SH-SY5Y (cell line): ENCODE results near the gene KLF11.

ENCODE experiments used
- GATA2 ChIP-seq: IDR thresholded peaks from 2 replicates; pipeline ENCODE4 v1.6.1; 2011; ENCODE audit warnings: mild to moderate bottlenecking, low read depth, low read length
- GATA3 ChIP-seq: IDR thresholded peaks from 2 replicates; pipeline ENCODE4 v1.6.1; 2011; ENCODE audit warnings: low read depth, mild to moderate bottlenecking, low read length, moderate library complexity

The KLF11 gene

GRCh38 chr2:10017313-10017941 lies 25.9 kb upstream of the KLF11 start:
- TF ChIP-seq GATA3 = no peak
- no peak for TF ChIP-seq GATA2

DNA sequence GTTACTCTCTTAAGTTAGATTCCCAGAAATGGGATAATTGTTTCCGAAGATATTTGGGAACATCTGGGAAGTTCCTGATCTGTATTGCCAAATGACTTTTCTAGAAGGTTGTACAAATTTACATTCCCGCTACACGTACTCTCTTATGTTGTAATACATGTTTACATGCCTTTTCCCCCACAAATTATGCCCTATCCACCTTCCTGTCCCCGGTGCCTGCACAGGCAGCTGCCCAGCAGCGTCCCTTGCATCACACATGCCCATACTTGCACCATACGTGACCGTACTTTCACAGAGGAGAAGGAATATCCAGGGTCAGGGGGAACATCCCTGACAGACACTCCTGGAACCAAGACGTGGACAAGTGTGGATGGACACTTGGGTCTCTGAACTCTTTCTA lies 24.2 kb upstream of the KLF11 start:
- TF ChIP-seq GATA2 (no peak), GATA3 (no peak)

DNA sequence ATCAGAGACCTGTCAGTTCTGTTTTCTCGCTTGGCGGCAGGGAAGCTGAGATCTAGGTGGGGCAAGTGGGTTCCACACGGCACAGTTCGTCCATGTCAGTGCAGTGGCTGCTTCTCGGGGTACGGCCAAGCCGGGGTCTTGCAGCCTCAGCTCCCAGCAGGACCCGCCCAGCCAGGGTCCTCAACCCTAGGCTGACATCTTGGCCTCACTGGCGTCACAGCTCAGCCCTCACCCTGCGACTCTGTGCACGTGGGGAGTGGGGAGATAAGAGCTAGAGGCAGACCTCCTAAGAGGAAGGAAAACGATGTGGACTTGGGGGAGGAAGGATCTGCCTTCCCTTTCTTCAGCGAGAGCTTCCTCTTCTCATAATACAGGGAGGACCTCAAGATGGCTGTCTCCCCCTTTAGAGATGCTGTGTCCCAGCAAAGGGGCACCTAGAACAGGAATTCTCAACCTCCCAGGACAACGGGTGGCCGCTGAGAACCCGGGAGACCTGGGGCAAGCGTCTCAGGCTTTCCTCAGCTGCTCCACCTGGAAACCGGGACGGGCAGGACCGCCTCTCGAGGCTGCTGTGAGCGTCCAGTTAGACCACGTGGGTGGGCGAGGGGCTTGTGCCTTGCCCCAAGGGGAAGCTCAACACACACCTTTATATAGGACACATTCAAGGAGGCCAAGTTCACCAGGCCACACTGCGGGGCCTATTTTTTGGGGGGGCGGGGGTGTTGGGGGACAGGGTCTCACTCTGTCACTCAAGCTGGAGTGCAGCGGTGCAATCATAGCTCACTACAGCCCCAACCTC lies 23.5 kb upstream of the KLF11 start:
- TF ChIP-seq GATA3 (no peak), GATA2 (no peak)

DNA sequence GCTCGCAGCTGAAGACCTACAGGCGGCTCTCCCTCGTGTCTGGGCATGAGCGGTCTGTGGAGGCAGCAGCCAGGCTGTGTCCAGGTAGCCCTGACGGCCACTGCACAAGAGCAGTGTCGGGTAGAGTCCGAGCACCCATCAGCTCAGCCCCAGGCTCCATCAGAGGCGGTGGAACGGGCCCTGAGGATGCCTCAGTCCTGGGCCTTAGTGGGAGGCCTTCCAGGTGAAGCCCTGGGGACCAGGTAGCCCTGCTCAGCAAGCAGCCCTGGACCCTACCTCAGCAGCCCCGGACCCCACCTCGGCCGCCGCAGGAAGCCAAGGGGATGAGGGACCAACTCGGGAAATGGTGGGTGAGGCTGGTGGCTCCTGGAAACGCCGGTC lies 21.3 kb upstream of the KLF11 start:
- TF ChIP-seq GATA3 (no peak), GATA2 (no peak)

- TF ChIP-seq GATA2 (no peak), GATA3 (no peak)
Measured at GRCh38 chr2:10022445-10022844, 20.9 kb upstream of the KLF11 start.

GRCh38 chr2:10022966-10023662 lies 20.2 kb upstream of the KLF11 start:
- TF ChIP-seq GATA2 = no peak
- no peak for TF ChIP-seq GATA3

DNA sequence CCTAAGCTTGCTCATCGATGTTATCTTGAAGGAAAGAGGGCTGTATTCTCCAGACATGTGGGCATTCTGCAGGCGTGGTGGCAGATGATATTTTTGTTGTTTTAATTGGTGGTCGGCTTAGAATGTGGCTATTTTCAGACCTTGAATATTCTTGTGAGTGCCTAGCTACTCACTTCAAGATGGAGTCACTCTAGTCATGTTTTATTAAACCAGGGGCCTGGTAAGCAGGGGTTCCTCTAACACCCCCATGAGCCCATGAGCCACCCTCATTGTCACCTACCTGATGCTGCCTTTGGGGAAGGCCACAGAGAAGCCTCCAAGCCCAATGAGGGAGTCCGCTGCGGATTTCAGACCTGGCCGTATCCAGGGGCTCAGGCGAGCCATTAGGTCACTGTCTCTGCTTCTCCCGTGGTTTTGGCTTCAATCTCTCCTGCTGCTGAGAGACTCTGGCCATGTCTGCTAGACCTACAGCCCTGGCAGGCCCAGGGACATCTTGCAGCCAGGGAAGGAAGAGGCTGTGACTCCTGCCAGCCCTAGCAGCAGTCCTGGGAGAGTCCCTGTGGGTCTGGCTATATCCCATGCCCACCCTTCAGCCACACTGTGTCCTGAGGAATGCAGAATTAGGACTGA lies 16.3 kb upstream of the KLF11 start:
- TF ChIP-seq GATA2 = no peak
- TF ChIP-seq GATA3 = no peak

DNA sequence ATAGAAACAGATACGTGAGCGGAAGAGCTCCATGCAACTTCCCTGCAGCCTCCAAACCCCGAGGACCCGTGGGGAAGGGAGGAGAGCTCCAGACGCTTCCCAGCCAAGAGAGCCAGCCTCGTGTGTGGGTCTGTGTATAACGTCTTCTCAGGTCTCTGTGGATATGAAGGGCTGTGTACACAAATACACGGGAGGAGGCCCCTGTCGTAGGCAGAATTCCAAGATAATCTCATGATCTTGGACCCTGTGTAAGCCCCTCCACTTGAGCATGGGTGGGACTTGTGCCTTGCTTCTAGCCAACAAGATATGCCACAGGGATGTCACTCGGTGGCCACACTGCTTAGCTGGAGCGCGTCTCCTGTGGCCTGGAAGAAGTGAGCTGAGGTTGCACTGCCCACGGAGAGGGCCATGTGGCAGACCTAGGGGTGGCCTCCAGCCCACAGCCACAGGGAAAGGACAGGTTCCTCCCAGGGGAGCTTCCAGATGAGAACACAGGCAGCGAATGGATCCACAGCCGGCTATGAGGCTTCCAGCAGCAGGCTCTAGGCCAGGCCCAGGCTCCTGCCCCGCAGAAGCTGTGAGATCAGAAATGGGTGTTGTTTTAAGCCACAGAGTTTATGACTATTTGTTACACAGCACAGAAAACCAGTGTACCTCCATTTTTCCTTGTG lies 15.6 kb upstream of the KLF11 start:
- TF ChIP-seq GATA3 (no peak), GATA2 (no peak)

- TF ChIP-seq GATA2 (no peak), GATA3 (no peak)
Measured at GRCh38 chr2:10028407-10028987, 14.9 kb upstream of the KLF11 start.

DNA sequence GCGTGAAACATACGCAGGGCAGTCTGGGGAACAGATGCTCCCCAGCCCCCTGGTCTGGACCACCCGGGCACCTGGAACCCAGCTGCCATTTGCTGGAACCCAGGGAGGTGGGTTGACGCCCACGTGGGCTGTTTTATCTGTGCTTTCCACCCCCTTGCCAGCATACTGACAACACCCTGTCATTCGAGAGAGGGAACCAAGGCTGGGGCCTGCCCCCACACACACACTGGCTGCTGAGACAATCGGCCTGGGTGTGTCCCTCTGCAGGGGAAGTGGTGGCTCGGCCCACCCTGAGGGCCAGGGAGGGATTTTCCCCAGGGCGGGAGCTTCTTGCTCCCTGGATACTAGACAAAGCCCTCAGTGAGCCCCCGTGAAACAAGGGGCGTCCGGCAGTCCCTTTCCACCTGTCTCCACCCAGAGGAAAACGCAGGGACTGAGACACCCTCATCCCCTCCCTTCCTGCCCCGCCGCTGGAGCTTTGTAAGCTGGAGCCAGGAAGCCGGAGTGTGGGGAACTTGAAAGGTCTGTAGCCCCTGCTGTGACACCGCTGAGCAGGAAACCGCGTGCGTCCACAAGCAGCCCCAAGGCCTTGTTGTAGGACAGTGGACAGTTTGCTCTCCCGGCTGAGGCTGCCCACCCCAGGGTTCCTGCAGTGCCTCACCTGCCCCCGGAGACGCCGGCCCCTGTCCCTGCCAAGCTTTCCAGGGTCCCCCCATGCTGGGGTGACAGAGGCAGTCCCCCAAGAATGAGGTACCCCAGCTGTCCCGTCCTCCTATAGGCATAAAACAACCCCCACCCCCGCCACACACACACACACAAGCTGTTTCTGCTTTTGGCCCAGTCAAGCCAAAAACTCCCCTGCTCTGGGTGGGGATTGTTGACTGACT lies 14.1 kb upstream of the KLF11 start:
- TF ChIP-seq GATA2 (no peak), GATA3 (no peak)

GRCh38 chr2:10029875-10030223 lies 13.5 kb upstream of the KLF11 start:
- TF ChIP-seq GATA3 (no peak), GATA2 (no peak)

DNA sequence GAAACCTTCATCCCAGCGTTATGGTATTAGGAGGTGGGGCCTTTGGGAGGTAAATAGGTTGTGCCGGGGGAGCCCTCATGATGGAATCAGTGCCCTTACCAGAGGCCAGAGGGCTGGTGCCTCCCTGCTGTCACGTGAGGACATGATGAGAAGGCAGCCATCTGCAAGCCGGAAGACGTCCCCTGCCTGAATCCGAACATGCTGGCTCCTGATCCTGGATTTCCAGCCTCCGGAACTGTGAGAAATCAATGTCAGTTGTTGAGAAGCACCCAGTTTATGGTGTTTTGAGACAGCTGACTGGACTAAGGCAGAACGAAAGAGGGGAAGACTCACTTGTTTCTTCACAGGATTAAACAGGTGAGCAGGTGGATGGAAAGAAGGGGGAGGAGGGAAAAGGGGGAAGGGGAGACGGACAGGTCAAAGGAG lies 13.0 kb upstream of the KLF11 start:
- TF ChIP-seq GATA2 = no peak
- TF ChIP-seq GATA3 = no peak

GRCh38 chr2:10031886-10032745 lies 11.2 kb upstream of the KLF11 start:
- TF ChIP-seq GATA3 (no peak), GATA2 (no peak)
